ENCODE results near the gene NKX1-2. TPM values are rescaled to one million over a fixed set of nuclear protein-coding genes. Genes with fewer than 3 reads are reported as not detected.

NKX1-2 gene
- total RNA-seq = not detected in 2 replicates

- DNase-seq (ENCODE audit: low read depth in 2 of 2) = no peak
Measured at GRCh38 chr10:124450012-124450782, at the start of gene NKX1-2. NKX1-2 (minus strand) TSS chr10:124450035; CDS start chr10:124449943, 92 bp downstream.

- DNase-seq (ENCODE audit: low read depth in 2 of 2) = no peak
Measured at GRCh38 chr10:124498056-124498455, 48.2 kb upstream of the NKX1-2 start.

GRCh38 chr10:124497196-124497881 is 47.5 kb upstream of the NKX1-2 start:
- no peak for DNase-seq (ENCODE audit: low read depth in 2 of 2)

- no peak for DNase-seq (ENCODE audit: low read depth in 2 of 2)
Measured at GRCh38 chr10:124496620-124497019, 46.8 kb upstream of the NKX1-2 start.

- no peak for DNase-seq (ENCODE audit: low read depth in 2 of 2)
Measured at GRCh38 chr10:124496150-124496549, 46.3 kb upstream of the NKX1-2 start.

- DNase-seq (ENCODE audit: low read depth in 2 of 2) = no peak
Measured at GRCh38 chr10:124495725-124496124, 45.9 kb upstream of the NKX1-2 start.

GRCh38 chr10:124495162-124495561 is 45.3 kb upstream of the NKX1-2 start:
- DNase-seq (ENCODE audit: low read depth in 2 of 2) = no peak

- DNase-seq (ENCODE audit: low read depth in 2 of 2) = no peak
Measured at GRCh38 chr10:124494046-124494807, 44.4 kb upstream of the NKX1-2 start.

GRCh38 chr10:124493214-124493882 is 43.5 kb upstream of the NKX1-2 start:
- no peak for DNase-seq (ENCODE audit: low read depth in 2 of 2)

GRCh38 chr10:124492266-124492665 is 42.4 kb upstream of the NKX1-2 start:
- DNase-seq (ENCODE audit: low read depth in 2 of 2) = no peak

GRCh38 chr10:124491105-124491504 is 41.3 kb upstream of the NKX1-2 start:
- no peak for DNase-seq (ENCODE audit: low read depth in 2 of 2)

GRCh38 chr10:124486635-124487034 is 36.8 kb upstream of the NKX1-2 start:
- DNase-seq (ENCODE audit: low read depth in 2 of 2) = no peak

GRCh38 chr10:124484661-124485060 is 34.8 kb upstream of the NKX1-2 start:
- DNase-seq (ENCODE audit: low read depth in 2 of 2) = no peak

GRCh38 chr10:124484031-124484430 is 34.2 kb upstream of the NKX1-2 start:
- DNase-seq (ENCODE audit: low read depth in 2 of 2) = no peak

GRCh38 chr10:124482876-124483275 is 33.0 kb upstream of the NKX1-2 start:
- no peak for DNase-seq (ENCODE audit: low read depth in 2 of 2)

GRCh38 chr10:124482236-124482800 is 32.5 kb upstream of the NKX1-2 start:
- no peak for DNase-seq (ENCODE audit: low read depth in 2 of 2)

GRCh38 chr10:124481717-124482116 is 31.9 kb upstream of the NKX1-2 start:
- no peak for DNase-seq (ENCODE audit: low read depth in 2 of 2)

GRCh38 chr10:124480860-124481259 is 31.0 kb upstream of the NKX1-2 start:
- no peak for DNase-seq (ENCODE audit: low read depth in 2 of 2)

- no peak for DNase-seq (ENCODE audit: low read depth in 2 of 2)
Measured at GRCh38 chr10:124478515-124478914, 28.7 kb upstream of the NKX1-2 start.

- DNase-seq (ENCODE audit: low read depth in 2 of 2) = no peak
Measured at GRCh38 chr10:124477614-124478363, 28.0 kb upstream of the NKX1-2 start.

Data from dermis microvascular lymphatic vessel endothelial cell (primary cell).